Activated T-cell treated with anti-CD3 and anti-CD28 coated beads, Interleukin-2, amount 50 U/mL, for 24 hours (primary cell): ENCODE results near the gene STRA6.

Source experiments
- DNase-seq: peaks from one replicate; pipeline ENCODE4 v3.0.0-alpha.2; 2020
- H3K27ac Mint-ChIP-seq: 2 replicates; pipeline ENCODE4 v1.8.0; 2020; ENCODE audit warnings: mild to moderate bottlenecking, mixed read lengths
- H3K27me3 Mint-ChIP-seq: 2 replicates; pipeline ENCODE4 v1.8.0; 2020; ENCODE audit warnings: mixed read lengths
- H3K36me3 Mint-ChIP-seq: 2 replicates; pipeline ENCODE4 v1.8.0; 2020; ENCODE audit warnings: low read depth, mixed read lengths
- H3K4me1 Mint-ChIP-seq: 2 replicates; pipeline ENCODE4 v1.8.0; 2020; ENCODE audit warnings: low read depth, mixed read lengths
- H3K4me3 Mint-ChIP-seq: 2 replicates; pipeline ENCODE4 v1.8.0; 2020; ENCODE audit warnings: mild to moderate bottlenecking, moderate library complexity, mixed read lengths
- H3K9me3 Mint-ChIP-seq: 2 replicates; pipeline ENCODE4 v1.8.0; 2020; ENCODE audit warnings: mixed read lengths

STRA6 gene

GRCh38 chr15:74131628-74132413, 70.8 kb downstream of the STRA6 start:
- H3K27me3 Mint-ChIP-seq: peaks cover 92% of the 10 kb centered on the region
- no peak for DNase-seq
- H3K9me3 Mint-ChIP-seq: no peaks in the 10 kb centered on the region
- H3K4me1 Mint-ChIP-seq: peaks cover 52% of the 10 kb centered on the region
- no peak overlapping the region for H3K4me3 Mint-ChIP-seq
- H3K27ac Mint-ChIP-seq: peak overlapping the region; percentile 76
- H3K36me3 Mint-ChIP-seq: no peaks in the 10 kb centered on the region

- H3K4me1 Mint-ChIP-seq: peaks cover 48% of the 10 kb centered on the region
- no peak overlapping the region for H3K27ac Mint-ChIP-seq
- no peaks in the 10 kb centered on the region for H3K36me3 Mint-ChIP-seq
- no peak overlapping the region for H3K4me3 Mint-ChIP-seq
- no peaks in the 10 kb centered on the region for H3K9me3 Mint-ChIP-seq
- DNase-seq: no peak
- peaks cover 92% of the 10 kb centered on the region for H3K27me3 Mint-ChIP-seq
These were observed 71.5 kb downstream of the STRA6 start for GRCh38 chr15:74130849-74131627.

GRCh38 chr15:74130155-74130848, 72.3 kb downstream of the STRA6 start, which contains the start of gene ISLR2:
ISLR2 (plus strand) TSS chr15:74130586; CDS start chr15:74132755, 2,169 bp downstream.
- H3K4me1 Mint-ChIP-seq: peaks cover 41% of the 10 kb centered on the region
- peaks cover 92% of the 10 kb centered on the region for H3K27me3 Mint-ChIP-seq
- H3K9me3 Mint-ChIP-seq: no peaks in the 10 kb centered on the region
- no peak for DNase-seq
- peak within 1 kb of the TSS; percentile 25 for H3K4me3 Mint-ChIP-seq
- peak within 1 kb of the TSS; percentile 72 for H3K27ac Mint-ChIP-seq
- no peaks in the 10 kb centered on the region for H3K36me3 Mint-ChIP-seq

- H3K36me3 Mint-ChIP-seq: no peaks in the 10 kb centered on the region
- H3K27me3 Mint-ChIP-seq: peaks cover 92% of the 10 kb centered on the region
- DNase-seq: no peak
- H3K9me3 Mint-ChIP-seq: no peaks in the 10 kb centered on the region
- peak overlapping the region; percentile 25 for H3K4me3 Mint-ChIP-seq
- peak overlapping the region; percentile 72 for H3K27ac Mint-ChIP-seq
- H3K4me1 Mint-ChIP-seq: peaks cover 36% of the 10 kb centered on the region
These were observed 72.9 kb downstream of the STRA6 start for GRCh38 chr15:74129586-74130154.
